CD4-positive, alpha-beta T cell treated with Interleukin-17A for 1 hour (primary cell): ENCODE results near the gene CFAP299.
"Not testable (repeated sequence)": the region's sequence is repeated elsewhere in the genome, so short reads cannot be mapped to it uniquely, and the experiment has no call there.

Experiments used
- DNase-seq: peaks from one replicate; pipeline ENCODE4 v3.0.0-alpha.2; 2020

The CFAP299 gene

DNA sequence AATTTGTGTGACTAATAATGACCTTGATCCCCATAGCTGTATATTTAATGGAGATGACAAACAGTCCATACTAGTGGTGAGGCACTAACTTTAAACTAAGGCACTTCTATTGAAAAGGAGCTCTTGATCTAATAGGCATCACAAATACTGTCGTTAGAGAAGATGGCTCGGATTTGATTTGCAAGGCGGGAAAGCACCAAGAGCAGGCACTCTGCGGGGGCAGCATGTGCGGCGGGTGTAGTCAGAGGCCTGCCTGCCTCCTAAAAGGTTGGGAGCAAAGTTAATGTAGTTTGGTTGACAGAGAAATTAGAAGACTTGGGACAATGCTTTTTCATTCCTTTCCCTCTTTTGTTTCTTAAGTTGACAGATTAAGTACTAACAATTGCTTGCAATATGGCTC lies 278.8 kb downstream of the CFAP299 start:
- no peak for DNase-seq

DNA sequence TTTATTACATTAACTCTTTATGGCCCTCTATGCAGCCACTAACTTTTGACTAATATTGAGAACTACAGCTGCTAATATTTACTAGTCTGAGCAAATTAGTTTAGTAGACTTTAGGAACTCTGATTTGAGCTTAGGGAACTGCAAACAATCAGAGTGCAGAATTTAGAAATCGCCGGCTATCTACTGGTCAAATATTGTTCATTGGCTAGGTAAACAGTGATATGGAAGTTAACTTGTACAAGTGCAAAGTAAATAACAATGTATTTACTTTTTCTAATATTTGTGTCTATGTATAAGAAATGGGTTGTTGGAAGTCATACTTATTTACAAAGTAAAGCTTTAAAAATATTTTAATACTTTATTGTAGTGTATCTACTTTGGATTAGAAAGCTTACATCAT lies 279.6 kb downstream of the CFAP299 start:
- DNase-seq, result no peak

DNA sequence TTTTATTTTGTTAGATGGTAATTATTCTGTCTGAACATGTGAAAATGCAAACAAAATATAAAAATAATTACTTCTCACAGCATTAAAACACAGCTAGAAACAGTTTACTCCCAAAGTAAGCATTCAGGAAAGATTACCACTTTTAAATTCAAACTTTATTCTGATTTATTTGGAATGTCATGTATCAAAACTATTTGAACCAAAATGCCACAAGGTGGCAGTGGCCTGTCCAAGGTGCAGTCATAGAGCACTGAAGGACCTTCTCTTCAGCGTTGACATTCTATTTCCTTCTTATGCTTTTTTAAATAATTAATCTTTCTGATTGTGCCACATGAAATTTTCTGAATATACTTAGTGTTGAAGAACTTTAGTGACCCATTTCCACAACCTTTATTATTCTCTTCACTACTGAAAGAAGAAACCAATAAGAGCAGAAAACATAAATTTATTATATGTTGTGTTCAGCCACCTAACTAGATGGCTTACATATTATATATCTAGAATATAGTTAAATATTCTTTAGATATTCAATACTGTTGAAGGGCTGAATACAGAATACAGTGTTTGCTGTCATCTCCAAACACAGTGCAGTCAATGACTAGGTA lies 283.6 kb downstream of the CFAP299 start:
- no peak for DNase-seq

DNA sequence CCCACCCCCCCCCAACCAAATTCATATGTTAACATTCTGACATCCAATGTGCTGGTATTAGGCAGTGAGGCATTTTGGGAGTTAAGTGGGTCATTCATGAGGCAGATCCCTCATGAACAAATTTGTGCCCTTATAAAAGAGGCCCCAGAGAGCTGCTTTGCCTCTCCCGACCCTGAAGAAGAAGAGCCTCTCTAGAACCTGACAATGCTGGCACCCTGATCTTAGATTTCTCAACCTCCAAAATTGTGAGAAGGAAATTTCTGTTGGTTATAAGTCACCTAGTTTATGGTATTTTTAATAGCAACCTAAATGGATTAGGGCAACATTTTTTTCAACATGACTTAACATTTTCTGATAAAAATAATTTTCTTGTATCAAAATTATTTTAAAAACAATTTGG lies 296.3 kb downstream of the CFAP299 start:
- no peak for DNase-seq

DNA sequence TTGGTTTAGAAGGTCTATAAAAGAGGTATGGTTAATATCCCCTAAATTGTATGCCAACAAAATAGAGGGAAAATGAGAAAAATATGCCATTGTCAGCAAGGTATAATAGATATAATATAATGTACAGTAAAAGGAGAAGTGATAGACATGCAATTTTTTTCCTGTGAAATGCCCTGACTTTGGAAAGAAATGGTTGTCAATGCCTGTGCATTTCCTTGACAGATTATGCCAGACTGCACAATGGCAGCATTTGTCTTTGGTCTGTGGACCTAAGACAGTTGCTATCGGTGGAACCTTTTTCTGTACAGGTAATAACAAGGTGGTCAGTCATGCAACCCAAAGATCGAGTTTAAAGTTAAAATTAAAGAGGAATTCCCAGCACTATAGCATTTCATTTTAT lies 301.7 kb downstream of the CFAP299 start:
- DNase-seq, result no peak

DNA sequence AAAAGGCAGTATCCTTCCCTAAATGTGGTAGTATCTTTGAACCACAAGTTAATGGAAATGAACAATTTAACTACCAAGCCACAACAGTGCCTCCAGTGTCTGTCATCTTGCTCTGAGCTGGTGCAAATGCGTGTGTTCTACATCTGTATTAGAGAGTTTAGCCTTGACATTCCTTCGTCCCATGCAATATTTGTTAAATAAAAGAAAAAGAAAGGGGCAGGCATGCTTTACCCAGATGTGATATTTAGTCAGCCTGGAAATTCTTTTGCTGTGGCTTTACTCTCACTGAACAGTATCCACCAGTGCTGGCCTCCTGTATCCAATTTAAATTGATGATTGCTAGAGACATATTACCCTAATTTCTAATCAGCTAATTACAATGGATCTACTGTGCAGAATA lies 310.5 kb downstream of the CFAP299 start:
- DNase-seq, result no peak

DNA sequence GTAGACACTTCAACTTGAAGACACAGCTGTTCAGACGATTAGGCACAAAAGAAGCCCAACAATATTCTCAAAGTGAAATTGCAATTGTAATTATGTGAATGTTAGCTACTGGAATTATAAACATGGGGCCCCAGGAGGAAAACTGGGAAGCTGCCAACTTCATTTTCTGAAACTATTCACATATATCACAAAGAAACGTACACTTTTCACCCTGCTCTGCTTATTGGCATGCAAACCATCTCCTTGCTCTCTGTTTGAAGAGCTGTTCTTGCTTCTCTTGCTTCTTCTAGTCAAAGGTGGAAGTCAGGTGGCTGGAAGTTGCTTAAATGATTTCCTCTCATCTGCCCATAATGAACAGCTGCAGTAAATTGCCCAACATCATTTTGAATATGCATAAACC lies 320.1 kb downstream of the CFAP299 start:
- DNase-seq, result no peak

DNA sequence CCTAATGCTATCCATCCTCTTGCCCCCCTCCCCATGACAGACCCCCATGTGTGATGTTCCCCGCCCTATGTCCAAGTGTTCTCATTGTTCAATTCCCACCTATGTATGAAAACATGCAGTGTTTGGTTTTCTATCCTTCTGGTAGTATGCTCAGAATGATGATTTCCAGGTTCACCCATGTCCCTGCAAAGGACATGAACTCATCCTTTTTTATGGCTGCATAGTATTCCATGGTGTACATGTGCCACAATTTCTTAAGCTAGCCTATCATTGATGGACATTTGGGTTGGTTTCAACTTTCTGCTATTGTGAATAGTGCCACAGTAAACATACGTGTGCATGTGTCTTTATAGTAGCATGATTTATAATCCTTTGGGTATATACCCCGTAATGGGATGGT lies 334.6 kb downstream of the CFAP299 start:
- DNase-seq, result not testable (repeated sequence)

DNA sequence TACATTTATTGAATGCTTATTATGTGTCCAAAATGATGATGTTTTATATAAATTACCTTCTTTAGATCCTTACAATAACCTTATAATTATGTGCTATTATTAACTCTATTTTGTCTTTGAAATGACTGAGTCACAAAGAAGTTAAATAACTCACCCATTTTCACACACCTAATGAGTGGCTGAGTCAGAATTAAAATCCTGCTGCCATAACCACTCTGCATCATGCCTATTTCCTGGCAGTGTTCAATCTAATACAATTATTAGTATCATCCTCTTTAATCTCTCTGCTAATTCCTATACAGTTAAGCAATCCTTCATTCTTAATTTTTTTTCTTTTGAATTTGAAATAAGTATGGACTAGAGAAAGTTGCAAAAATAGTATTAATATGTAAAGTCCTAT lies 342.9 kb downstream of the CFAP299 start:
- no peak for DNase-seq

DNA sequence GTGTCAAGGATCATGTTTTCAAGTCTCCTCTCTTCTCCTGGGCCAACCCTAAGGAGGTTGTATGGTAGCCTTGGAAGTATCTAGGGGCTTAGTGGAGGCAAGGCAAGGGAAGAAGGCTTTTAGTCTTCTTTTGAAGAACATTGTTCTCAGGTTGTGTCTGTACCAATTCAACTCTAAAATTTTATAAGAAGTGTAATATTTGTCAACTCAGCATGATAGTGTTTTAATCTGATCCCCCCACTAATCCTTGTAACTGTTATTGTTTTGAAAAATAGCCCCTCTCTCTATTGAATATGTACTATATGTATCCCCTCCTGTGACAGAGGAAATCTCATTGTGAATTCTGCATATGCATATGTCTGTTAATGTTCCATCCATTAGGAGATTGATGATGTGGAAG lies 345.4 kb downstream of the CFAP299 start:
- no peak for DNase-seq

DNA sequence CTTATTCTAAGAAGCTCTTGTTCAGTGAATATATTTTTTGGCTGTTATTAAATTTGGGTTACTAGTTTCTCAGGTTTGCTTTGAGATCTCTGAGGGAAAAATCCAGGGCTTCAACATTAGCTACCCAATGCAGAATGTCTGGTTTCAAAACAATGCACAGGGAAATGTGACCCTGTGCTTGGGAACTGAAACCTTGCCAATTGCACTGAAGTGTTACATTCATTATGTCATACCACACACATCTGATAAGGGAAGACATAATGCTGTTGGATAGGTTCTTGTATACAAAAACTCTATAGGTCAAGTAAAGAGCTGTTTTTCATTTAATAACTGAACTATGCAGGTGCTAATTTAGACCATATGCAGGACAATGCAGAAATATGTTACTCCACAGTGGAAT lies 349.7 kb downstream of the CFAP299 start:
- DNase-seq, result no peak

DNA sequence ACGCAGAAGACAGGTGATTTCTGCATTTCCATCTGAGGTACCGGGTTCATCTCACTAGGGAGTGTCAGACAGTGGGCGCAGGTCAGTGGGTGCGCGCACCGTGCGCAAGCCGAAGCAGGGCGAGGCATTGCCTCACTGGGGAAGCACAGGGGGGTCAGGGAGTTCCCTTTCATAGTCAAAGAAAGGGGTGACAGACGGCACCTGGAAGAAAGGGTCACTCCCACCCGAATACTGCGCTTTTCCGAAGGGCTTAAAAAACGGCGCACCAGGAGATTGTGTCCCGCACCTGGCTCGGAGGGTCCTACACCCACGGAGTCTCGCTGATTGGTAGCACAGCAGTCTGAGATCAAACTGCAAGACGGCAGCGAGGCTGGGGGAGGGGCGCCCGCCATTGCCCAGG lies 352.2 kb downstream of the CFAP299 start:
- DNase-seq, result not testable (repeated sequence)

DNA sequence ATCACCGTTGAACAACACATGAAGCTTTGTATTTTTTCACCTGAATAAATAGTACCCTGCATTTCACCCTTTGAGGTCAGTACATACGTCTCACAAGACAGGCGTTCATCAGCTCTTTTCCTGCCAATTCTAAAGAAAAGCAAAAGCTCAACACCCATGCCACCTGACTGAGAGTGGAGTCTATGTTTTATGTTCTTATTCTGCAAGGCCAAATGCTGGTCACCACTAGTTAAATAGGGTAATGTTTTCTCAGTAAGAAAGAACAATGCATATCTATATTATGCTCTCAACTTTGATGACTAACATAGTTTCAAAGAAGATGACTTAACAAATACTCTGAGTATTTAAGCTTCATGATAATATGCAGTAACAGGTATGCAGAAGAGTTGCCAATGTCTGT lies 358.6 kb downstream of the CFAP299 start:
- no peak for DNase-seq

DNA sequence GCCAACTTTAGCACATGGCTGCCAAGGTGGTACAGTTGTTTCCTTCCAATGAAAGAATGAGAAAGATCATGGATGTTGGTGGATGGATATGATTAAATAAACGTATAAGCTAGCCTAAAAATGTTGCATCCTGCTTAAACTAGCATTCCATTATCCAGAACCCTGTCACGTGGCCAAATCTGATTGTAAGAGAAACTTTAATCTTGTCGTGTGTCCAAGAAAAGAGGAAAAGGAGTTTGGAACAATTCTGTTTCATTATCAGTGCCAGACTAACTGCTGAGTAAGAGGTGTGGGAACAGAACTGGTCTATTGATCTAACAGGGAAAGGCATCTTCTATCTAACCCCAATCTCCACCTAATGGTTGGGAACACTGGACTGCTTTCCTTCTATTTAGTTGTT lies 369.8 kb downstream of the CFAP299 start:
- DNase-seq, result no peak

DNA sequence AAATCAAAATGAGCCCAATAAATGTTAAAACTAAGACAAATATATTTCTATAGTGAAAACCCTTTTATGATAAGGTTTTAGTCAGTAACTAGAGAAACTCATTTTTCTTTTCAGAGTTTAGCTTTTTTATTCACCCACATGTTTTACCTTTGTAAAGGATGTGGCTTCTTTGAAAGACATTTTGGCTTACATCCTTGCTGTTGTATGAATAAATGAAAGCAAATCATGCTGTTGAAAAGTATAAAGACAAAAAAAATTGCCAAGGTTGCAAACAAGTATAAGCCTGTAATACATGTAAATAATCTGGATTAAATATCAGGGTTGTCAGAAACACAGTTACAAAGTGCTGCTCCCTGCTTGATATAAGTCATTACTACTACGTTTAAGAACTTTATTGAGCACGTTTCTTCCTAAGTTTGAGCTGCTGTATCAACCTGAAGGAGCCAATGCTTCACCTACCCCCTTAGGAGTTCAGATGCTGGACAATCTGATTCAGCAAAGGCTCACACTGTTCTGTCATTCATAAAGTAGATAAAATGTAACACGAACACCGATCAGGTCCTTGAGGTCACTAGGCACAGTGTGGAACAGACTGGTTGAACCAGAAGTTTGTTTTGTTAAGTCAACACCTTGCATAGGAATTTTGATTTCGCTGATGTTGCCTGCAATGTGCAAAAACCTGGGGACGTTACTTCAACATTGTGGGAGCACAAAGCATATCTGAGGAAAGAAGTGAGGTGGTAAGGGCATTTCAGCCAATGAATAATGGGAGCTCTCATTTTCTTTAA lies 373.7 kb downstream of the CFAP299 start:
- DNase-seq, result no peak

DNA sequence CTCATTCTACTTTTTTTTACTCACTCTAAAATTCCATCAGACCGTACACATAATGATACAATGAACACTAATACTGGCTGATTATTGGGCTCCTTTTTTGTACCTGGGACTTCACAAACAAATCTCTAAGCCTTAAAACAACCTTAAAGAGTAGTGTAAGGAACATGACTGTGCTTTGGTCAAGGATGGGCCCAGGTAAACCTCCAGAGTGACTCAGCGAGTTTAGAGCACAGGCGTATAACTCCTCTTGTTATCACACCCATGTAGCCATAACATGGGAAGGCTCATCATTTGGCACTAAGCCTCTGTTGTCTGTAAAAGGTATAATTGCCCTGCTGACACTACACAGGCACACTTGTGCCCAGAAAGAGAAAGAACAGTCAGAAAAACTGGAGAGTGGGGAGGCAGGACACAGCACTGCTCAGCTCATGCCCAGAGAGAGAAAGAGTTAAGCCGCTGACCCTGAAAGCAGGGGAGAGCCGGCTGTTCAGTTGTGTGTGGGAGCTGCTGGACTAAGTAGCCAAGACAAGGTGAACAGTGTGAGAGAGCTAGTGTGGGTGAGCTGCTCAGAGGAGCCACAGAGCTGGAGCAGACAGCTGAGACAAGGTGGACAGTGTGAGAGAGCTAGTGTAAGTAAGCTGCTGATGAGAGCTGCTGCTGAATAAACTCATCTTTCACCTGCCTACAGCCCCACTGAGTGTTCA lies 375.4 kb downstream of the CFAP299 start:
- DNase-seq, result no peak

DNA sequence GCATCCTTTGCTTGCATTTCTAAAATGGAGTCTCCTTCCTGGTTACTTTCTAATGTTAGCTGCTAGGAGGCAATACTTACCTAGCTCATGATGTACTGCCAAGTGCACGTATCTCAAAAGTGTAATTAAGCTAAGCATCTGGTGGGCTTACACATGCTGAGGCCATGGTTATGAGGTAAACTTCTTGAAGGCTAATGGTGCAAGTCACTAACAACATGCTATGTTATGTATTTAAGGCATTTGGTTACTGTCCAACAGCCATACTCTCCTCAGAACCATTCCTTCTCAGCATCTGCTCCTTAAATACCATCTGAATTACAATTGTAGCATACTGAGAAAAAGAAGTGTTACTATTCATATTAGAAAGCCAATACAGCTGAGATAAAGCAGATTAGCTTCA lies 376.4 kb downstream of the CFAP299 start:
- no peak for DNase-seq

DNA sequence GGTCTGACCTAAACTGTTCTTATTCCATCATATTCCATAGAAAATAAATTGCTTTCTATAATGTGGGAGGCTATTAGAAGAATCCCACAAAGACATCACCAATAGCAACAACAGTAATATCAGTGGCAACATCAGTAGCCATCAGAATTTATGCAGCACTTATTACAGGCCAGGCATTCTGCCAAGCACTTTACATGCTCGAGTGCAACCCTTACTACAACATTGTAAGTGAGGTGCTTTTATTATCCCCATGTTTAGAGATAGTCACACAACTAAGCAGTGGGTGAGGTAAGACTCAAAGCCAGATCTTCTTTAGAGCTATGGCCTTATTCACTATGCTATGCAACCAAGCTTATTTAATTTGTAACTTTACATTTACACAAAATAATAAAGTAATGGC lies 377.9 kb downstream of the CFAP299 start:
- no peak for DNase-seq

DNA sequence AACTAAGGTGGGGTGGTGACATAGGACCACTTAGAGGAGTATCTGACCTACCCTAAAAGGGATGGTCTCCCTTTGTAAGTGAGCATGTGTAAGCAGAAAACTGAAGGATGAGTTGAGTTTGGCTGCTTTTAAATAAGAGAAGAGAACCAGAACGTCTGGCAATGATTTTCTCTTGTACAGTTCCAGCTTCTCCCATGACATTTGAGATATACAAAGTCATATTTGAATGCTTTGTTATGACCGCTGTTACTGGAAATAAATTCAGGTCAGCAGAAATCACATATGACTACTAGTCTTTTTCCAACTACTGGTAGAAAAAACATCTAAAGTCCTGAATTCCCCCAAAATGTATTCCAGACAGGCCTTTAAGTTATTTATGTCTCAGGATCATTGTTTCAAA lies 381.7 kb downstream of the CFAP299 start:
- DNase-seq, result no peak

DNA sequence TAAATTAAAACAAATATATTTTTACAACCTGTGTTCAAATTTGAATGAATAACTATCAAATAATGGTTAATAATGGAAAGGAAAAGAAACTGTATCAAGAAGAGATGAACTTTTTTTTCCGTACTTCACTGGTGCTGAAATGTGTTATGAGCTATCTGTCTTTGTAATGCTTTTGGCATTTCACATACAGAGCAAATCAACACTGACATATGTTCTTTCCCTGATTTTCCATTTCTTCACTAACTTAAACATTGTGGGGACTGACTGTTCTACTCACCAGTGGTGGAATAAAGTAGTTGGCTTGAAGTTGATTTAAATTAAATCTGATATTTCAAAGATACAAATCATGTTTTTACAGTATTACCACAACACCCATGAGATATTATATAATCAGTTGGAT lies 390.9 kb downstream of the CFAP299 start:
- DNase-seq, result no peak

DNA sequence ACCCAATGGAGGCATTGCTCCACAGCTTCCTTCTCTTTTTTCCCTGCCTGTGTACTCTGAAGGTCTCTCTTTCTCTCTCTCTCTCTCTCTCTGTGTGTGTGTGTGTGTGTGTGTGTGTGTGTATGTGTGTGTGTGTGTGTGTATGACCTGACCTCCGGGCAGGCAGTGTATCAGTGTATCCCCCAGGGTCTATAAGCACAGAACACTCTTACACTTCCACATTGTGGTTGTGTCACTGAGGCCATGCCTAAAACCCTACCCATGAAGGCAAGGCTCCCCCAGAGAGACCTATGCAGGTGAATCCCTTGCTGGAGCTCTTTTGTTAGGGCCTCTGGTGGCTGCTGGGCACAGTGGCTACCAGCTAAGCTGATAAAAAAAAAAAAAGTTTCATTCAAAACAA lies 394.6 kb downstream of the CFAP299 start:
- no peak for DNase-seq

DNA sequence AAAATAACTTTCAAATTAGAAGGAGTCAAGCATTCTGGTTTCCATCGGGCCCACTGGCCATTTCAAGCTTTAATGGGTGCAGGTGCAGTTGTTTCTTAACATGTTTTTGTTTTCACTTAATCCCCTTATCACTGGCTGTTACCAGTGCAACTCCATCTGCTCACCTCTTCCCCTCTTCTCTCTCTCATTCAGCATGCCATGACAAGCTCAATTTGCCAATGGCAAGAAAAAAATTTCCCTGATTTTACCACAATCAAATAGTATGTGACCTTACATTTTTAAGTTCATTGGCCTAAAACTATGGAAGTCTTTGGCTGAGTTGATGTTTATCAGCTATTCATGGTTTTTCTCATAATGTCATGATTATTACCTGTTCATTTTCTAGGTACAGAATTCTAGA lies 395.9 kb downstream of the CFAP299 start:
- no peak for DNase-seq

DNA sequence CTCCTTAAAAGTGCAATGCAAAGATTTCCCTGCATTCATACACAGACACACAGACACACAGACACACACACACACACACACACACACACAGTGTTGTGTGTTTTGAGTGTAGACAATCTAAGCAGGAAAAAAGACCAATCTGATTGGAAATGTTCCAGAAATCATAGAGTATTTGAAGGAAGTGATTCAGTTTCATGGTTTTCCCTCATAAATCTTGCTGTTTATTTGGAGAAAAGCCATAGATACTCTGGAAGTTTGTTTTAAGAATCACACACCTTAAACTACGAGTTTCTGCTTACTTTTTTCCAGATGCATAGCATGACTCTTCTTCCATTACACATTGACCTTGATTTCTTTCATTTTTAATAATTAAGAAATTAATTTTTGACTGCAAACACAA lies 396.5 kb downstream of the CFAP299 start:
- no peak for DNase-seq

DNA sequence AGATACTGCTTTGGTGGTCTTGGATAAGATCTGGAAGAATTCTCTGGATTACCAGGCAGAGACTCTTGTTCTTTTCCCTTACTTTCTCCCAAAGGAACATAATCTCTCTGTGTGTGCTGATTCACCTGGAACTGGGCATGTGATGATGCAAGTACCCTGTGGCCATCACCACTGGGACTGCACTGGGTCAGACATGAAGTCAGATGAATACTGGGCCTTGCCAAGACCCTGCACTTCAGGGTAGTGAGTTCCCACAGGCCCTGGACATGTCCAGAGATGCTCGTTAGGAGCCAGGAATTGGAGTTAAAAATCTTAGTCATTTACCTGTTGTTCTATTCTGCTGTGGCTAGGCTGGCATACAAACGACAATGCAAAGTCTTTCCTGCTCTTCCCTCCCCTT lies 404.8 kb downstream of the CFAP299 start:
- DNase-seq, result no peak
